Measurements from ENCODE around the gene SPI1.

SPI1 gene

DNA sequence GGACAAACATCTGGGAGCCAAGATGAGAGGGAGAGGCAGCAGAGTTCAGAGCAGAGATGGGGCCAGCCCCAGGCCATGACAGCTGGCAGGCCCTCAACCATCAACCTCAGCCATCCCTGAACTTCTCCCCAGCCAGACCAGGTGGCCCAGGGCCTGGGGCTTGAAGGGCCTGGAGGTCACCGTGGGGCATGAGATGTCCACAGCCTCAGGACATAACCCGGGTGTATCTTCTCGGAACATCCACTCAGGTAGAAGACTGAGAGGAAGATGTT lies 17.6 kb upstream of the SPI1 start:
- peaks cover 52% of the 10 kb centered on the region for H3K4me1 ChIP-seq (ENCODE audit: control insufficient read depth, insufficient read depth, low read depth, low read length)
- DNase-seq = no peak
- no peak overlapping the region for H2BK5ac ChIP-seq (ENCODE audit: low read depth, low read length, poor library complexity, severe bottlenecking)
- H3K4me2 ChIP-seq (ENCODE audit: low read length, poor library complexity, severe bottlenecking) = no peak overlapping the region
- no peak overlapping the region for H4K8ac ChIP-seq (ENCODE audit: low read length)
- no peak overlapping the region for H3K27ac ChIP-seq (ENCODE audit: low read length, poor library complexity, severe bottlenecking)
- no peak overlapping the region for H3K9ac ChIP-seq (ENCODE audit: low read length)
- no peak overlapping the region for H2AK5ac ChIP-seq (ENCODE audit: low read length, severe bottlenecking)
- H3K4me3 ChIP-seq (ENCODE audit: insufficient read depth in 1 of 2, low read depth in 1 of 2, low read length in 2 of 2) = no peak overlapping the region
- no peak overlapping the region for H4K91ac ChIP-seq (ENCODE audit: low read length)
- no peaks in the 10 kb centered on the region for H3K27me3 ChIP-seq (ENCODE audit: control insufficient read depth in 1 of 2, insufficient read depth in 1 of 2, low read length in 2 of 2)
- H3K14ac ChIP-seq (ENCODE audit: low read length in 2 of 2) = no peak overlapping the region
- H2BK12ac ChIP-seq (ENCODE audit: low read length in 2 of 2) = no peak overlapping the region
- no peak overlapping the region for H2BK120ac ChIP-seq (ENCODE audit: low read depth, low read length)
- no peaks in the 10 kb centered on the region for H3K79me1 ChIP-seq (replicated peaks; ENCODE audit: low read length, poor library complexity, severe bottlenecking)
- H3K18ac ChIP-seq (ENCODE audit: low read depth in 1 of 2, low read length in 2 of 2) = no peak overlapping the region
- H3K4ac ChIP-seq (ENCODE audit: low read depth in 1 of 2, low read length in 2 of 2) = no peak overlapping the region
- H3K9me3 ChIP-seq (ENCODE audit: control insufficient read depth, low read length) = no peaks in the 10 kb centered on the region
- no peak overlapping the region for H3K23ac ChIP-seq (ENCODE audit: low read length in 2 of 2)
- 100% methylated on average over 3 of the region's 3 CpGs for WGBS
- no peaks in the 10 kb centered on the region for H3K36me3 ChIP-seq (ENCODE audit: control insufficient read depth in 1 of 2, insufficient read depth in 2 of 2, low read depth in 1 of 2, low read length in 2 of 2)
- H2AFZ ChIP-seq (ENCODE audit: low read depth, low read length) = no peak overlapping the region
- H2BK15ac ChIP-seq (ENCODE audit: low read depth, poor library complexity, severe bottlenecking) = no peak overlapping the region

- Histone ChIP-seq H4K91ac (ENCODE audit: low read length) (peak overlapping the region; percentile 2), H2AK5ac (ENCODE audit: low read length, severe bottlenecking) (no peak overlapping the region), H3K27me3 (ENCODE audit: control insufficient read depth in 1 of 2, insufficient read depth in 1 of 2, low read length in 2 of 2) (no peaks in the 10 kb centered on the region), H3K4me3 (ENCODE audit: insufficient read depth in 1 of 2, low read depth in 1 of 2, low read length in 2 of 2) (no peak overlapping the region), H2BK12ac (ENCODE audit: low read length in 2 of 2) (peak overlapping the region in 1 of 2 experiments; percentile 72), H4K8ac (ENCODE audit: low read length) (peak overlapping the region; percentile 88), H3K14ac (ENCODE audit: low read length in 2 of 2) (no peak overlapping the region), H3K23ac (ENCODE audit: low read length in 2 of 2) (no peak overlapping the region), H3K4me1 (ENCODE audit: control insufficient read depth, insufficient read depth, low read depth, low read length) (peaks cover 48% of the 10 kb centered on the region), H3K9ac (ENCODE audit: low read length) (no peak overlapping the region), H3K4me2 (ENCODE audit: low read length, poor library complexity, severe bottlenecking) (no peak overlapping the region), H2BK5ac (ENCODE audit: low read depth, low read length, poor library complexity, severe bottlenecking) (no peak overlapping the region), H3K18ac (ENCODE audit: low read depth in 1 of 2, low read length in 2 of 2) (peak overlapping the region in 1 of 2 experiments; percentile 71), H3K27ac (ENCODE audit: low read length, poor library complexity, severe bottlenecking) (no peak overlapping the region), H2BK15ac (ENCODE audit: low read depth, poor library complexity, severe bottlenecking) (peak overlapping the region; percentile 60), H3K79me1 (replicated peaks; ENCODE audit: low read length, poor library complexity, severe bottlenecking) (no peaks in the 10 kb centered on the region), H3K36me3 (ENCODE audit: control insufficient read depth in 1 of 2, insufficient read depth in 2 of 2, low read depth in 1 of 2, low read length in 2 of 2) (no peaks in the 10 kb centered on the region), H2BK120ac (ENCODE audit: low read depth, low read length) (no peak overlapping the region), H2AFZ (ENCODE audit: low read depth, low read length) (peak overlapping the region; percentile 37), H3K4ac (ENCODE audit: low read depth in 1 of 2, low read length in 2 of 2) (no peak overlapping the region), H3K9me3 (ENCODE audit: control insufficient read depth, low read length) (no peaks in the 10 kb centered on the region)
- 96% methylated on average over 24 of the region's 25 CpGs for WGBS
- no peak for DNase-seq
Measured at GRCh38 chr11:47395223-47396048, 17.1 kb upstream of the SPI1 start.

- peak overlapping the region; percentile 32 for H2BK15ac ChIP-seq (ENCODE audit: low read depth, poor library complexity, severe bottlenecking)
- H3K4me3 ChIP-seq (ENCODE audit: insufficient read depth in 1 of 2, low read depth in 1 of 2, low read length in 2 of 2) = no peak overlapping the region
- H3K4ac ChIP-seq (ENCODE audit: low read depth in 1 of 2, low read length in 2 of 2) = peak overlapping the region in 1 of 2 experiments; percentile 78
- WGBS = 85% methylated on average over 38 of the region's 39 CpGs
- H3K27ac ChIP-seq (ENCODE audit: low read length, poor library complexity, severe bottlenecking) = no peak overlapping the region
- DNase-seq = peak; percentile 50
- H3K18ac ChIP-seq (ENCODE audit: low read depth in 1 of 2, low read length in 2 of 2) = peak overlapping the region in 1 of 2 experiments; percentile 71
- H3K36me3 ChIP-seq (ENCODE audit: control insufficient read depth in 1 of 2, insufficient read depth in 2 of 2, low read depth in 1 of 2, low read length in 2 of 2) = no peaks in the 10 kb centered on the region
- no peak overlapping the region for H3K23ac ChIP-seq (ENCODE audit: low read length in 2 of 2)
- H2BK120ac ChIP-seq (ENCODE audit: low read depth, low read length) = peak overlapping the region; percentile 9
- H2AFZ ChIP-seq (ENCODE audit: low read depth, low read length) = peak overlapping the region; percentile 37
- peak overlapping the region in 1 of 2 experiments; percentile 66 for H2BK12ac ChIP-seq (ENCODE audit: low read length in 2 of 2)
- no peaks in the 10 kb centered on the region for H3K27me3 ChIP-seq (ENCODE audit: control insufficient read depth in 1 of 2, insufficient read depth in 1 of 2, low read length in 2 of 2)
- H2BK5ac ChIP-seq (ENCODE audit: low read depth, low read length, poor library complexity, severe bottlenecking) = no peak overlapping the region
- H2AK5ac ChIP-seq (ENCODE audit: low read length, severe bottlenecking) = no peak overlapping the region
- H3K9me3 ChIP-seq (ENCODE audit: control insufficient read depth, low read length) = no peaks in the 10 kb centered on the region
- no peaks in the 10 kb centered on the region for H3K79me1 ChIP-seq (replicated peaks; ENCODE audit: low read length, poor library complexity, severe bottlenecking)
- peaks cover 39% of the 10 kb centered on the region for H3K4me1 ChIP-seq (ENCODE audit: control insufficient read depth, insufficient read depth, low read depth, low read length)
- H3K14ac ChIP-seq (ENCODE audit: low read length in 2 of 2) = no peak overlapping the region
- H3K9ac ChIP-seq (ENCODE audit: low read length) = no peak overlapping the region
- peak overlapping the region; percentile 80 for H4K91ac ChIP-seq (ENCODE audit: low read length)
- H3K4me2 ChIP-seq (ENCODE audit: low read length, poor library complexity, severe bottlenecking) = no peak overlapping the region
- H4K8ac ChIP-seq (ENCODE audit: low read length) = peak overlapping the region; percentile 88
Measured at GRCh38 chr11:47394322-47395222, 16.2 kb upstream of the SPI1 start.

DNA sequence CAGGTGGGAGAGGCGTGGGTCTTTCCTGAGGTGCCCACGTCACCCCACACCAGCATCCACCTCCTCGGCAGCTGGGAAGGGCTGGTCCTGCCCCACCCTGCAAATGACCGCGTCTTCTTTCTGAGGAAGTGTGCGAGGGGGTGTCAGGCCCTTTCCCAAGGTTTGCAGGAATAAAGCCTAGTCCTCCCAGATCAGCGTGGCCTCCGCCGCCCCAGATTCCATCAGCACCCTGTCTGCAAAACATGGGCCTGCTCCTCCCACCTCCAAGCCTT lies 15.6 kb upstream of the SPI1 start:
- WGBS = 99% methylated on average over 9 of the region's 9 CpGs
- Histone ChIP-seq H3K18ac (ENCODE audit: low read depth in 1 of 2, low read length in 2 of 2) (peak overlapping the region in 1 of 2 experiments; percentile 90), H2BK15ac (ENCODE audit: low read depth, poor library complexity, severe bottlenecking) (no peak overlapping the region), H2AK5ac (ENCODE audit: low read length, severe bottlenecking) (peak overlapping the region; percentile 37), H2BK12ac (ENCODE audit: low read length in 2 of 2) (peak overlapping the region; percentile 42 to 66), H3K27me3 (ENCODE audit: control insufficient read depth in 1 of 2, insufficient read depth in 1 of 2, low read length in 2 of 2) (no peaks in the 10 kb centered on the region), H2AFZ (ENCODE audit: low read depth, low read length) (no peak overlapping the region), H4K91ac (ENCODE audit: low read length) (peak overlapping the region; percentile 72), H3K9me3 (ENCODE audit: control insufficient read depth, low read length) (no peaks in the 10 kb centered on the region), H2BK120ac (ENCODE audit: low read depth, low read length) (no peak overlapping the region), H3K79me1 (replicated peaks; ENCODE audit: low read length, poor library complexity, severe bottlenecking) (no peaks in the 10 kb centered on the region), H3K14ac (ENCODE audit: low read length in 2 of 2) (no peak overlapping the region), H3K36me3 (ENCODE audit: control insufficient read depth in 1 of 2, insufficient read depth in 2 of 2, low read depth in 1 of 2, low read length in 2 of 2) (no peaks in the 10 kb centered on the region), H3K4me2 (ENCODE audit: low read length, poor library complexity, severe bottlenecking) (no peak overlapping the region), H4K8ac (ENCODE audit: low read length) (peak overlapping the region; percentile 88), H3K4me3 (ENCODE audit: insufficient read depth in 1 of 2, low read depth in 1 of 2, low read length in 2 of 2) (peak overlapping the region in 1 of 2 experiments; percentile 16), H3K4me1 (ENCODE audit: control insufficient read depth, insufficient read depth, low read depth, low read length) (peaks cover 36% of the 10 kb centered on the region), H3K23ac (ENCODE audit: low read length in 2 of 2) (no peak overlapping the region), H3K9ac (ENCODE audit: low read length) (no peak overlapping the region), H3K27ac (ENCODE audit: low read length, poor library complexity, severe bottlenecking) (no peak overlapping the region), H3K4ac (ENCODE audit: low read depth in 1 of 2, low read length in 2 of 2) (peak overlapping the region; percentile 58 to 69), H2BK5ac (ENCODE audit: low read depth, low read length, poor library complexity, severe bottlenecking) (no peak overlapping the region)
- no peak for DNase-seq
